Endothelial cell of umbilical vein (primary cell): ENCODE measurements around the gene BZW1. TPM values are rescaled to one million over a fixed set of nuclear protein-coding genes. Genes with fewer than 3 reads are reported as not detected.

Source experiments
- BruUV-seq: library from RNA; stranded (reverse); fragments of 400-500 nt; replicated peaks from 2 replicates; lab custom pipeline; 2021; lab: Mats Ljungman, UMichigan
- CTCF ChIA-PET: fragments of 300-600, 350-600 bp; sonication (Branson Sonifier 250); formaldehyde crosslinking; loops from one replicate; lab custom pipeline; 2021; ENCODE audit warnings: antibody characterized with exemption, inconsistent platforms; lab: Charles Lee
- POLR2A ChIA-PET: fragments of 300-600, 350-600 bp; sonication (Branson Sonifier 250); formaldehyde crosslinking; loops from one replicate; lab custom pipeline; 2021; ENCODE audit warnings: antibody characterized with exemption, inconsistent platforms; lab: Charles Lee
- DNase-seq: peaks from one replicate; pipeline ENCODE4 v3.0.0-alpha.2; 2011; ENCODE audit warnings: low read depth, low spot score
- FAIRE-seq: peaks from 2 replicates; lab custom pipeline; 2011; peaks lifted over from hg19 to GRCh38; lab: Jason Lieb, UNC
- H2AFZ ChIP-seq: 2 replicates; pipeline ENCODE4 v1.6.0; 2012; ENCODE audit warnings: low read depth, low read length, control low read depth, inconsistent platforms
- H3K27ac ChIP-seq: 2 replicates; pipeline ENCODE4 v1.5.1; 2011; ENCODE audit warnings: low read depth, mild to moderate bottlenecking, control low read depth, low read length, moderate library complexity; ENCODE audit not compliant: insufficient read depth
- H3K27me3 ChIP-seq, 2 experiments: 2 replicates each; pipeline versions ENCODE4 v1.6.0 to v1.6.1; 2011; ENCODE audit warnings: low read length in 2 of 2, mixed read lengths in 1 of 2; ENCODE audit not compliant: control insufficient read depth in 2 of 2, insufficient read depth in 2 of 2
- H3K36me3 ChIP-seq, 2 experiments: 2 replicates in 1 of 2; 3 replicates in 1 of 2; pipeline ENCODE4 v1.5.1; 2011; ENCODE audit warnings: low read length in 2 of 2, mild to moderate bottlenecking in 1 of 2, moderate library complexity in 1 of 2; ENCODE audit not compliant: control insufficient read depth in 2 of 2, insufficient read depth in 2 of 2; ENCODE audit errors: extremely low read depth in 1 of 2
- H3K4me1 ChIP-seq: 3 replicates; pipeline ENCODE4 v1.5.1; 2011; ENCODE audit warnings: mild to moderate bottlenecking, low read length; ENCODE audit not compliant: control insufficient read depth, insufficient read depth; ENCODE audit errors: extremely low read depth
- H3K4me2 ChIP-seq: 2 replicates; pipeline ENCODE4 v1.6.1; 2011; ENCODE audit warnings: low read length, control low read depth, mixed read lengths; ENCODE audit not compliant: insufficient read depth
- H3K4me3 ChIP-seq, 3 experiments: fragments of 200-600 bp in 1 of 3; sonication (generic), shearing (Covaris generic) in 1 of 3; replicated peaks in 1 of 3; 2 replicates each; pipeline ENCODE4 v1.5.1; 2011 to 2016; ENCODE audit warnings: control low read depth in 3 of 3, low read length in 3 of 3, mild to moderate bottlenecking in 2 of 3, inconsistent platforms in 1 of 3, low read depth in 1 of 3, moderate library complexity in 1 of 3; ENCODE audit not compliant: insufficient read depth in 1 of 3
- H3K79me2 ChIP-seq: 2 replicates; pipeline ENCODE4 v1.6.0; 2012; ENCODE audit warnings: low read length, inconsistent platforms; ENCODE audit not compliant: control insufficient read depth, insufficient read depth
- H3K9ac ChIP-seq: replicated peaks from 2 replicates; pipeline ENCODE3; 2011; ENCODE audit warnings: low read length, control low read depth; ENCODE audit not compliant: insufficient read depth; ENCODE audit errors: extremely low read depth
- H3K9me1 ChIP-seq: replicated peaks from 3 replicates; pipeline ENCODE4 v1.6.0; 2011; ENCODE audit warnings: mild to moderate bottlenecking, low read length; ENCODE audit not compliant: control insufficient read depth, insufficient read depth; ENCODE audit errors: extremely low read depth
- H3K9me3 ChIP-seq: replicated peaks from 2 replicates; pipeline ENCODE4 v1.5.1; 2012; ENCODE audit warnings: low read length, inconsistent platforms; ENCODE audit not compliant: control insufficient read depth, insufficient read depth
- H4K20me1 ChIP-seq: replicated peaks from 2 replicates; pipeline ENCODE3; 2011; ENCODE audit warnings: mild to moderate bottlenecking, low read length; ENCODE audit not compliant: control insufficient read depth, insufficient read depth; ENCODE audit errors: extremely low read depth
- CTCF ChIP-seq, 2 donors: IDR thresholded peaks; 1 replicate in 1 of 2; 2 replicates in 1 of 2; pipeline ENCODE4 v1.5.1; 2011; ENCODE audit warnings: low read length in 2 of 2, mild to moderate bottlenecking in 2 of 2, moderate library complexity in 2 of 2, control low read depth in 1 of 2, inconsistent platforms in 1 of 2, low read depth in 1 of 2; ENCODE audit not compliant: insufficient read depth in 1 of 2; ENCODE audit errors: extremely low read depth in 1 of 2
- EZH2 ChIP-seq: IDR thresholded peaks from 2 replicates; pipeline ENCODE4 v1.6.1; 2012; ENCODE audit warnings: borderline replicate concordance, low read depth, mild to moderate bottlenecking, moderate library complexity, low read length, inconsistent platforms; ENCODE audit not compliant: severe bottlenecking
- FOS ChIP-seq: IDR thresholded peaks from 2 replicates; pipeline ENCODE4 v1.6.1; 2011; ENCODE audit warnings: mild to moderate bottlenecking, low read length, moderate library complexity, borderline replicate concordance; ENCODE audit not compliant: insufficient read depth
- GATA2 ChIP-seq: IDR thresholded peaks from 2 replicates; pipeline ENCODE4 v1.7.0; 2011; ENCODE audit warnings: low read depth, mild to moderate bottlenecking, moderate library complexity, mixed read lengths, low read length; ENCODE audit not compliant: insufficient read length, insufficient read depth
- JUN ChIP-seq: IDR thresholded peaks from 2 replicates; pipeline ENCODE4 v1.6.1; 2011; ENCODE audit warnings: borderline replicate concordance, low read depth; ENCODE audit not compliant: insufficient read length, insufficient read depth
- MAX ChIP-seq: IDR thresholded peaks from 2 replicates; pipeline ENCODE4 v1.6.1; 2011; ENCODE audit not compliant: insufficient read depth, insufficient read length
- MYC ChIP-seq: IDR thresholded peaks from one replicate; pipeline ENCODE4 v1.6.1; 2011; ENCODE audit warnings: mild to moderate bottlenecking, low read depth, low read length
- POLR2AphosphoS5 ChIP-seq: IDR thresholded peaks from 2 replicates; pipeline ENCODE4 v1.6.1; 2012; ENCODE audit warnings: low read depth, mild to moderate bottlenecking, control low read depth, low read length, moderate library complexity; ENCODE audit not compliant: insufficient read depth
- dilution Hi-C: fragments of 300-500 bp; cut with MboI; formaldehyde crosslinking; loops from one replicate; pipeline ENCODE4 v1.15.0; 2019; ENCODE audit warnings: low sequenced_read_pairs; ENCODE audit not compliant: extremely low pct_ligation_motif_present
- intact Hi-C: fragments of 100-400 bp; cut with micrococcal nuclease; formaldehyde crosslinking; loops from one replicate; pipeline ENCODE4 v1.10.0; 2022
- polyA plus RNA-seq, 4 experiments: library from polyadenylated mRNA; depleted of rRNA in 3 of 4; stranded (reverse) in 3 of 4; unstranded in 1 of 4; fragments of >200 nt; gene quantifications; 2 replicates each; pipeline versions ENCODE4 v1.2.1 to v1.2.3, GENCODE V29; 2011 to 2012; ENCODE audit warnings: missing spikeins in 1 of 4
- total RNA-seq: library from RNA; stranded (reverse); gene quantifications from 2 replicates; pipeline ENCODE4 v1.2.3, GENCODE V29; 2021

BZW1 gene
- total and polyA plus RNA-seq, 2 donors (not counting 3 experiments of a cell fraction or from before 2014, with no cell fraction given) = 174 to 353 TPM

- no peak overlapping the region for H3K4me3 ChIP-seq
- no peaks in the 10 kb centered on the region for H3K4me1 ChIP-seq
- ChIA-PET POLR2A (no interaction called here), CTCF (interaction anchor here (1.4 to 2.9 kb wide), 2 partner anchors 18 to 110 kb away, joined by 3 to 10 read pairs; no protein-coding TSS in a partner anchor)
- no peak overlapping the region for H2AFZ ChIP-seq
- H3K4me2 ChIP-seq = no peak overlapping the region
- no peak overlapping the region for H3K9ac ChIP-seq
- dilution Hi-C loops (no loop called here), intact Hi-C loops (no loop called here)
- no peaks in the 10 kb centered on the region for H4K20me1 ChIP-seq
- no peak overlapping the region for H3K27ac ChIP-seq
- TF ChIP-seq JUN (no peak), POLR2AphosphoS5 (no peak), MAX (no peak), MYC (no peak), GATA2 (no peak), CTCF (IDR thresholded peaks at IDR 0.05; ENCODE audit: extremely low read depth in 1 of 2, insufficient read depth in 1 of 2, low read depth in 1 of 2, low read length in 2 of 2) (no peak), FOS (no peak), EZH2 (no peak)
- H3K9me3 ChIP-seq = no peaks in the 10 kb centered on the region
- DNase-seq = no peak
- no TSS peak for BruUV-seq
- no peaks in the 10 kb centered on the region for H3K9me1 ChIP-seq
- no peak for FAIRE-seq
- H3K27me3 ChIP-seq = no peaks in the 10 kb centered on the region
- H3K79me2 ChIP-seq = no peaks in the 10 kb centered on the region
- no peaks in the 10 kb centered on the region for H3K36me3 ChIP-seq
Measured at GRCh38 chr2:200845669-200846325, 34.1 kb downstream of the BZW1 start.
